NCI-H774 (cell line): ENCODE measurements around the gene TPSAB1.

ENCODE experiments used
- DNase-seq: peaks from one replicate; lab custom pipeline; 2025; lab: John Stamatoyannopoulos, UW

TPSAB1 gene

DNA sequence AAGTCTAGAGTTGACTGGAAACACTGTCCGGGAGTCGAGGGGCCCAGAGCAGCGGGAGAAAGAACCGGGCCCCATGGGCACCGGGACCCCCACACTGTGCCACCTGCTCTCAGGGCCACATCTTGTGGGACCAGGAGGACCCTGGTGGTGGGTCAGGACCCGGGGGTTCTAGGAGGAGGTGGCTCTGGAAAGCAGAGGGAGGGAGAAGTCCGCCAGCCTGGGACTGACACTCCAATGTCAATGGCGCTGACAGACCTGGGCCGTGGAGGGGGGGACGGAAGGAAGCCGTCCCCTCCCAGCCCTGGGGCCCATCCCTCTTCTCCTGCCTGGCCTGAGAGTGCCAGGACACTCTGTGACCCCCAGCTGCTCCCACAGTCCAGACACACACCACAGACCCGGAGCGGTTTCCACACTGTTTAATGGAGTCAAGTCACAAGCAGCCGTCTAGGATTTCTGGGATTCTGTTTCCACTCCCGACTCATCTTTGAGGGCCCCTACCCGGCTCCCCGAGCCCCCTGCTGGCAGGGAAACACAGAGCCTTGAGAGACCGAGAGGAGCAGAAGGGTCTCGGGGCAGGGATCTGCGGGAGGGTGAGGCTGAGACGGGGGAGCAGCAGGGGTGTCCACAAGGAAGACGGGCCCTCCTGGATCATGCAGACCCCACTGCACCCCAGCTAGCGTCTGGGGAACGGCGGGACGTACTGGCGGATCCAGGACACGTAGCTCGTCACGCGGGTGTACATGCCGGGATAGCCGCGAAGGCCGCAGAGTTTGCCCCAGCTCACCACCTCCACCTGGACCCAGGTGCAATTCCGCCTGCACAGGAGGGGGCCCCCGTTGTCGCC, 45.4 kb downstream of the TPSAB1 start:
- DNase-seq = no peak

GRCh38 chr16:1286513-1287094, 46.1 kb downstream of the TPSAB1 start:
- DNase-seq = no peak

DNA sequence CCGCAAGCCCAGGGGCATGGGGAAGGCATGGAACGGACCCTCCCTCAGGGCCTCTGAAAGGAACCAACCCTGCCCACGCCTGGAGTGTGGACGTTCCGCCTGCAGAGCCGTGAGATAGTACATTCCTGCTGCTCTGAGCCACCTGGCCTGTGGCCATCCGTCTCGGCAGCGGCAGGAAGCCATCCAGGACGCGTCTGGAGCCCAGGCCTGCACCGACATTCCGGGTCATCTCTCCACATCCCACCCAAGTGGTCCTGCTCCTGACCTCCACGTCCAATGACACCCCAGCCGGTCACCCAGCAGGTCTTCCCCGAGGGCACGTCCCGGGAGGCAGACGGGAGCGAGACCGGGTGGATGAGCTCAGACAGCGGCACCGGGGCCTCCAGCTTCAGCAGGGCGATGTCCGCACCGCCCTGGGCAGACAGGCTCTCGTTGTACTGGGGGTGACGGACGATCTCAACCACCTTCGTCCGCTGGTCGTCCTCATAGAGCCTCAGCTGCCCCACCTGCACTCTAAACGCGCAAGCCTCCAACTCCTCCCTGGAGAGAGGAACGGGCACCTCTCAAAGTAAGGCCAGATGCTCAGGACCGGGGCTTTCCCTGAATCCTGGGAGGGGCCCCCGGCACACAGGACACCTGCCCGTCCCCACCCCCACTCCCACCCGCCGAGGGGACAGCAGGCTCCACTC, 47.6 kb downstream of the TPSAB1 start:
- no peak for DNase-seq

GRCh38 chr16:1288813-1289476, 48.4 kb downstream of the TPSAB1 start:
- DNase-seq = no peak

- no peak for DNase-seq
These were observed 49.0 kb downstream of the TPSAB1 start for GRCh38 chr16:1289477-1289866.

GRCh38 chr16:1290063-1290501, 49.6 kb downstream of the TPSAB1 start:
- no peak for DNase-seq

GRCh38 chr16:1290860-1291575, 50.5 kb downstream of the TPSAB1 start:
- no peak for DNase-seq

GRCh38 chr16:1291576-1291974, 51.1 kb downstream of the TPSAB1 start:
- DNase-seq = no peak
